Osteoblast (primary cell): ENCODE measurements around the gene RTP3. TPM values are rescaled to one million over a fixed set of nuclear protein-coding genes. Genes with fewer than 3 reads are reported as not detected.
"Not testable (repeated sequence)": the region's sequence is repeated elsewhere in the genome, so short reads cannot be mapped to it uniquely, and the experiment has no call there.

Source experiments
- DNase-seq: peaks from one replicate; pipeline ENCODE4 v3.0.0; 2011; ENCODE audit warnings: low spot score, mixed read lengths; ENCODE audit not compliant: insufficient read length; ENCODE audit errors: missing footprints
- H2AFZ ChIP-seq: 2 replicates; pipeline ENCODE4 v1.6.0; 2011; ENCODE audit warnings: mild to moderate bottlenecking, low read length
- H3K27ac ChIP-seq: 2 replicates; pipeline ENCODE4 v1.5.1; 2011; ENCODE audit warnings: mild to moderate bottlenecking, low read depth, low read length, moderate library complexity
- H3K27me3 ChIP-seq: 2 replicates; pipeline ENCODE4 v1.6.0; 2012; ENCODE audit warnings: mild to moderate bottlenecking, control low read depth, inconsistent platforms, low read length, moderate library complexity; ENCODE audit not compliant: insufficient read depth
- H3K36me3 ChIP-seq: 2 replicates; pipeline ENCODE4 v1.5.1; 2011; ENCODE audit warnings: mild to moderate bottlenecking, low read length, control low read depth, moderate library complexity; ENCODE audit not compliant: insufficient read depth
- H3K4me1 ChIP-seq: 2 replicates; pipeline ENCODE4 v1.5.1; 2011; ENCODE audit warnings: mild to moderate bottlenecking, low read length, control low read depth, moderate library complexity; ENCODE audit not compliant: insufficient read depth
- H3K4me2 ChIP-seq: 2 replicates; pipeline ENCODE4 v1.6.0; 2011; ENCODE audit warnings: mild to moderate bottlenecking, low read length; ENCODE audit not compliant: insufficient read depth
- H3K4me3 ChIP-seq: fragments of 200-600 bp; sonication (generic); 3 replicates; pipeline ENCODE4 v1.5.1; 2012; ENCODE audit warnings: mild to moderate bottlenecking, low read length, inconsistent platforms; ENCODE audit not compliant: insufficient read depth
- H3K79me2 ChIP-seq: 2 replicates; pipeline ENCODE4 v1.6.0; 2012; ENCODE audit warnings: mild to moderate bottlenecking, low read length, control low read depth, inconsistent platforms; ENCODE audit not compliant: insufficient read depth
- H3K9me3 ChIP-seq: 2 replicates; pipeline ENCODE4 v1.5.1; 2011; ENCODE audit warnings: low read depth, low read length, control low read depth
- H4K20me1 ChIP-seq: 2 replicates; pipeline ENCODE4 v1.6.0; 2012; ENCODE audit warnings: mild to moderate bottlenecking, low read length, control low read depth; ENCODE audit not compliant: insufficient read depth
- total RNA-seq: library from RNA; depleted of rRNA; stranded (reverse); fragments of >200 nt; gene quantifications from 2 replicates; pipeline ENCODE4 v1.2.3, GENCODE V29; 2012
- TF ChIP-seq, protein P1 (sequence below): IDR thresholded peaks from 2 replicates; pipeline ENCODE4 v1.5.1; 2011; ENCODE audit warnings: mild to moderate bottlenecking, low read depth, low read length, moderate library complexity; ENCODE audit errors: extremely low read depth

The RTP3 gene
- total RNA-seq, 1 donor, result not detected

DNA sequence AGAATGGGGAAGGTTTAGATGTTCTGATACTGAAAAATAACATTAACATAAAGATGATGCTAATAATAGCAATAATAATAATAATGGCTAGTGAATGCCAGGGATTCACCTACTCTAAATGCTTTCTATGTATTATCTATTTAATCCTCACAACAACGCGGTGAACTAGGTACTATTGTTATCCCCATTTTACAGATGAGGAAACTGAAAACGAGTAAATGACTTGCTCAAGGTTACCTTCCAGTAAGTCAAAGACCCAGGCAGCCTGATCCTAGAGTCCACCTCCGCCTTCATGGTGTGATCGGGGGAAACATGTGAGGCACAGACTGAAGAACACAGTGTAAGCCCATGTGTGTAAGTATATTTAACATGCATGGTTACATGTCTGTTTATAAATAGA, 38.0 kb downstream of the RTP3 start:
- Histone ChIP-seq H4K20me1 (no peaks in the 10 kb centered on the region), H3K27ac (no peak overlapping the region), H3K4me1 (peaks cover 15% of the 10 kb centered on the region), H3K4me2 (no peak overlapping the region), H3K9me3 (no peaks in the 10 kb centered on the region), H3K27me3 (no peaks in the 10 kb centered on the region), H3K4me3 (no peak overlapping the region), H2AFZ (no peak overlapping the region), H3K79me2 (no peaks in the 10 kb centered on the region), H3K36me3 (no peaks in the 10 kb centered on the region)
- DNase-seq, result no peak
- TF ChIP-seq, protein P1, sequence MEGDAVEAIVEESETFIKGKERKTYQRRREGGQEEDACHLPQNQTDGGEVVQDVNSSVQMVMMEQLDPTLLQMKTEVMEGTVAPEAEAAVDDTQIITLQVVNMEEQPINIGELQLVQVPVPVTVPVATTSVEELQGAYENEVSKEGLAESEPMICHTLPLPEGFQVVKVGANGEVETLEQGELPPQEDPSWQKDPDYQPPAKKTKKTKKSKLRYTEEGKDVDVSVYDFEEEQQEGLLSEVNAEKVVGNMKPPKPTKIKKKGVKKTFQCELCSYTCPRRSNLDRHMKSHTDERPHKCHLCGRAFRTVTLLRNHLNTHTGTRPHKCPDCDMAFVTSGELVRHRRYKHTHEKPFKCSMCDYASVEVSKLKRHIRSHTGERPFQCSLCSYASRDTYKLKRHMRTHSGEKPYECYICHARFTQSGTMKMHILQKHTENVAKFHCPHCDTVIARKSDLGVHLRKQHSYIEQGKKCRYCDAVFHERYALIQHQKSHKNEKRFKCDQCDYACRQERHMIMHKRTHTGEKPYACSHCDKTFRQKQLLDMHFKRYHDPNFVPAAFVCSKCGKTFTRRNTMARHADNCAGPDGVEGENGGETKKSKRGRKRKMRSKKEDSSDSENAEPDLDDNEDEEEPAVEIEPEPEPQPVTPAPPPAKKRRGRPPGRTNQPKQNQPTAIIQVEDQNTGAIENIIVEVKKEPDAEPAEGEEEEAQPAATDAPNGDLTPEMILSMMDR, result no peak

DNA sequence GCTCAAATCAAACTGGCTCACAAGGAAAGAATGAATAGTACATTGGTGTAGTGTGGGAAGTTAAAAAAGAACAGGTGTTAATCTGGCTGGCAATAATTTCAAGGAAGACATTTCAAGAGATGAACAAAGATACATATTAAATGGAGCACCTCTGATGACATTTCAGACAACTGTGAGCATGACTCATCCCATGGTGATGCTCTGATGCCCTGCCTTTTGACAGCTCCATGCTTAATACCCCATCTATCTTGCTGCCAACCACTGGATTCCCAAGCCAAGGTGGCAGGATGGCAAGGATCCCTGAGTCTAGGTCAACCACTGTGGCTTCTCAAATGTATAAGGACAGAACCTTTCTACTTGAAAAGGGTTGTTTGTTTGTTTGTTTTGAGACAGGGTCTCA, 39.0 kb downstream of the RTP3 start:
- DNase-seq, result no peak
- H3K4me3 ChIP-seq, result no peak overlapping the region
- H3K36me3 ChIP-seq, result no peaks in the 10 kb centered on the region
- H3K79me2 ChIP-seq, result no peaks in the 10 kb centered on the region
- peaks cover 15% of the 10 kb centered on the region for H3K4me1 ChIP-seq
- H2AFZ ChIP-seq, result no peak overlapping the region
- no peak overlapping the region for H3K27ac ChIP-seq
- H3K27me3 ChIP-seq, result no peaks in the 10 kb centered on the region
- no peak overlapping the region for H3K4me2 ChIP-seq
- TF ChIP-seq, protein P1, result no peak
- no peaks in the 10 kb centered on the region for H4K20me1 ChIP-seq
- H3K9me3 ChIP-seq, result no peaks in the 10 kb centered on the region

DNA sequence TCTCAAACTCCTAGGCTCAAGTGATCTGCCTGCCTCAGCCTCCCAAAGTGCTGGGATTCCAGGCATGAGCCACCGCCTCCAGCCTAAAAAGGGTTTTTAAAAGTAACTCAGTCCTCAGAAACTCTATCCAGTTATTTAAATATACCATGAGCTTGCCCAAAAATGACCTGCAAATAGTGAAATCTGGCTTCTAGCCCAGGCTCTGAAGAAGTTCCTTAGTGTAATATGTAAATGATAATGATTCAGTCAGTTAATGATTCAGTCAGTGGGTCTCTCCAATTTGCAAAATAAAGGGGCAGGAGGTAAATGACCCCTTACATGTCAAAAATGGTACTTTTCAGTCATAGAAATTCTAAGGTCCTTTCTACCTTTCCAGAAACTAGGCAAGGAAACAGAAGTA, 39.5 kb downstream of the RTP3 start:
- no peak for DNase-seq
- H3K4me2 ChIP-seq, result no peak overlapping the region

DNA sequence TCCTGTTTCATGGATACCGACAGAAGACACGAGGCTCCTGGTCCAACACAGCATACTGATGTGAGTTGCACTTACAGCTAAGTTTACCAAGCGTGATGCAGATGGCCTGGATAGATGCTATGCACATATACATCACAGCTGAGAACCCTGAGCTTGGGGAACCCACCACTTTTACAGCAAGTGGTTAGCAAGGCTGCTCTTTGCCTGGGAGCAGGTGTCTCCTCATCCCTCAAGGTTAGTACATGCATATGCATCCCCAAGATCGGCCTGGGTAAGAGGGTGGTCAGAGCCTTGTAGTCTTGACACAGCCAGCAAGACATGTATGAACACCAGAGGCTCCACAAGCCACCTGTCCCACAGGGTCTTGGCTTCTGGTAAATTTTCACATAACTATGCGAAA, 40.0 kb downstream of the RTP3 start:
- H3K36me3 ChIP-seq, result no peaks in the 10 kb centered on the region
- DNase-seq, result no peak
- H3K27ac ChIP-seq, result no peak overlapping the region
- no peaks in the 10 kb centered on the region for H3K27me3 ChIP-seq
- H3K79me2 ChIP-seq, result no peaks in the 10 kb centered on the region
- H4K20me1 ChIP-seq, result no peaks in the 10 kb centered on the region
- no peak overlapping the region for H2AFZ ChIP-seq
- H3K4me1 ChIP-seq, result peaks cover 22% of the 10 kb centered on the region
- H3K4me3 ChIP-seq, result no peak overlapping the region
- no peaks in the 10 kb centered on the region for H3K9me3 ChIP-seq
- TF ChIP-seq, protein P1, result no peak
- no peak overlapping the region for H3K4me2 ChIP-seq

More for the DNA sequence above, 39.5 kb downstream of the RTP3 start:
- Histone ChIP-seq H3K27me3 (no peaks in the 10 kb centered on the region), H2AFZ (no peak overlapping the region), H4K20me1 (no peaks in the 10 kb centered on the region), H3K4me1 (peaks cover 18% of the 10 kb centered on the region), H3K27ac (no peak overlapping the region), H3K4me3 (no peak overlapping the region), H3K9me3 (no peaks in the 10 kb centered on the region), H3K36me3 (no peaks in the 10 kb centered on the region), H3K79me2 (no peaks in the 10 kb centered on the region)
- TF ChIP-seq, protein P1, result no peak

DNA sequence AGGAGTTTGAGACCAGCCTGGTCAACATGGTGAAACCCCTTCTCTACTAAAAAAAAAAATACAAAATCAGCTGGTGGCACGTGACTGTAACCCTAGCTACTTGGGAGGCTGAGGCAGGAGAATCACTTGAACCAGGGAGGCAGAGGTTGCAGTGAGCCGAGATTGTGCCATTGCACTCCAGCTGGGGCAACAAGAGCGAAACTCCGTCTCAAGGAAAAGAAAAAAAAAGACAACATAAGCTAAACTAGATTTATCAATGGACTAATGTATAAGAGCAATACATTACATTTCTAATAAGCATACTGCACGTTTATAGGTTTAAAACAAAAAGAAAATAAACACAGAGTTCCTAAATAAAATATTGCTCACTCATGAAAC, 40.6 kb downstream of the RTP3 start:
- not testable (repeated sequence) for H3K27ac ChIP-seq

More for the DNA sequence above, 40.6 kb downstream of the RTP3 start:
- H3K79me2 ChIP-seq, H3K36me3 ChIP-seq, H4K20me1 ChIP-seq, DNase-seq, H3K4me3 ChIP-seq, H2AFZ ChIP-seq, H3K9me3 ChIP-seq, H3K4me2 ChIP-seq, H3K27me3 ChIP-seq: not testable (repeated sequence)
- H3K4me1 ChIP-seq, result peaks cover 26% of the 10 kb centered on the region
